HG03025 (cell line): ENCODE measurements around the gene IL16.
"Not testable (repeated sequence)": the region's sequence is repeated elsewhere in the genome, so short reads cannot be mapped to it uniquely, and the experiment has no call there.

Experiments
- ATAC-seq: cut with Tn5 transposase; IDR thresholded peaks from one replicate; pipeline ENCODE4 v1.9.1; 2021; ENCODE audit warnings: mild to moderate bottlenecking, moderate library complexity; ENCODE audit not compliant: unreplicated experiment, low FRiP score

The IL16 gene

GRCh38 chr15:81331141-81331540 is 134.5 kb downstream of the IL16 start:
- ATAC-seq, result not testable (repeated sequence)

DNA sequence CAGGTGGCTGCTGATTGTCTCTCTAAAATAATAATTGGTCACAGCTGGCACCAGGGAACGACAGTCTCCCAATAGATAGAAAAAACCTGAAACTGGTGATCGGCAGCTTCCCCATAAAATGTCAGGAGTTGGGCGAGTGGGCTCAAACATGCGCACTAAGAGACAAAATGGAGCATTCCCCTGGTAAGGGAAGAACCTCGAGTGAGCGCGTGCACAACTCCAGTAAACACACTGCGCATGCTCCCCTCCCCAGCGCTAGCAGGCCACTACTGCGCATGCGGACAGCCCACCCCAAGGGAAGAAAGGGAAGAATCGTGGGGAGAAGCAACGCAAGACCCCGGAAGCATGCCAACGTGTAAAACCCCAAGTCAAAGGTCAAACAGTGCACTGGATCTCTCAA is 134.9 kb downstream of the IL16 start:
- ATAC-seq, result no peak

- no peak for ATAC-seq
These were observed 135.6 kb downstream of the IL16 start for GRCh38 chr15:81332326-81332725.

- no peak for ATAC-seq
These were observed 136.7 kb downstream of the IL16 start for GRCh38 chr15:81333363-81333762.

DNA sequence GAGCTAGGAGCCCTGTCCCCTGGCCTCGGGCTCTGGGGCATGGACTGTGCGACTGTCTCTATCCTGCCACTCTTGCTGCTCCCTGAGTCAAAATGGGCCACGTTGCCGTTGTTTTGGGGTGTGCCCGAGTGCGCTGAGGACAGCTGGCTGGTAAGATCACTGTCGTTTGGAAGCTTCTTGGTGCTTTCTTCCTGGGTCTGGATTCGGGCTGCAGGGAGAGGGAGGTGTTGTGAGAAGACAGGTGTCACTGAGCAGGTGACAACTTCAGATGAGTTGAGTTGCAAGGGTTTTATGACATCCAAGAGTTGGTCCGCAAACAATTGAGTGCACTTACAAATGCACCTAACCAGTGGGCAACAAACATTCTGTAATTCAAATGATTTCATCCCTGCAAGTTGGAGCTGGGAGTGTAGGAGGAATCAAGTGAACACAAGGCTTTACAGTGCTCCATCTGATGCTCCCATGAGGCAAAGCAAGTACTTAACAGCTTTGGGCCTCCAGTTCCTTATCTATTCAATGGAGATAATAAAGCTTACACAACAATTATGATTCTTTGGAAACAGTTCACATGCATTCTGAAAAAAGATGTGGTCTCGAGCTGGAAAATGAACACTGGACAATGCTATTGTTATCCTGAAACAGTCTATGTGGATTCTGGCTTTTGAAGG is 138.2 kb downstream of the IL16 start:
- no peak for ATAC-seq

DNA sequence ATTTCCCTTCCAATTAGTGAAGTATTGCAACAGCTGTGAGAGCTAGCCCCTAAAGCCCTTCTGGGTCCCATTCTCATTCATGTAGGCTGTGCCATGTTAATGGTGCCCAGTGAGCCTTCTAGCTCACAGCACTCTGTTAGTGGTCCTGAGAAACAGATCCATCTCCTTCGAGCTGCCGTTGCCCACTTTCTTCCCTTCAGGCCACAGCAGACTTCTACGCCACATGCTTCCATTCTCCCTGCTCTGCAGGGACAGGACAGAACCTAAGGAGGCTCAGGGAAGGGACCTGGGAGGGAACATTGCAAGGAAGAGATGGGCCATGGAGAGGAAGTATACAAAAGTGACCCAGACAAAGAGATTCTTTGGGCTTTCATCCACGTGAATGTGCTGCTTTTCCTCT is 139.0 kb downstream of the IL16 start:
- ATAC-seq, result no peak

GRCh38 chr15:81336568-81336967 is 139.9 kb downstream of the IL16 start:
- ATAC-seq, result no peak

- ATAC-seq, result no peak
These were observed 140.6 kb downstream of the IL16 start for GRCh38 chr15:81337241-81337640.

DNA sequence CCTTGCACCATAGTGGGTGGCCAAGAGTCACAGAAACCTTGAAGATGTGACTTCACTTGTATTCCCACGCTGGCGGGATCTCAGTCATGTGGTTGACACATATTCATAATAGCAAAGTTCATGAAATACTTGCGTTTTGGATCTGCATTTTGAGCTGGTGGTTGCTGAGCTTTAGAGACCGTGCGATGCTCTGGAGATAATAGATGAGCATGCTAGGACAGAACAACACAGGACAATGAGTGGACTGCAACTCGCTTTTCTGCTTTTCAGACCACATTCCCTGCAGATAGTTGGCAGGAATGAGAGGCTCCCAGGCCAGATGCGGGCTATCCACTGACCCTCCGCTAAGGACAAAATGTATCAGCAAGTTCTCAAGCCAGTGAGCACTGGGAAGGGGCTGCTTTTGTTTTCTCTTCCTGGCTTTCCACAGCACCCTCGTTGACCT is 141.1 kb downstream of the IL16 start:
- no peak for ATAC-seq

DNA sequence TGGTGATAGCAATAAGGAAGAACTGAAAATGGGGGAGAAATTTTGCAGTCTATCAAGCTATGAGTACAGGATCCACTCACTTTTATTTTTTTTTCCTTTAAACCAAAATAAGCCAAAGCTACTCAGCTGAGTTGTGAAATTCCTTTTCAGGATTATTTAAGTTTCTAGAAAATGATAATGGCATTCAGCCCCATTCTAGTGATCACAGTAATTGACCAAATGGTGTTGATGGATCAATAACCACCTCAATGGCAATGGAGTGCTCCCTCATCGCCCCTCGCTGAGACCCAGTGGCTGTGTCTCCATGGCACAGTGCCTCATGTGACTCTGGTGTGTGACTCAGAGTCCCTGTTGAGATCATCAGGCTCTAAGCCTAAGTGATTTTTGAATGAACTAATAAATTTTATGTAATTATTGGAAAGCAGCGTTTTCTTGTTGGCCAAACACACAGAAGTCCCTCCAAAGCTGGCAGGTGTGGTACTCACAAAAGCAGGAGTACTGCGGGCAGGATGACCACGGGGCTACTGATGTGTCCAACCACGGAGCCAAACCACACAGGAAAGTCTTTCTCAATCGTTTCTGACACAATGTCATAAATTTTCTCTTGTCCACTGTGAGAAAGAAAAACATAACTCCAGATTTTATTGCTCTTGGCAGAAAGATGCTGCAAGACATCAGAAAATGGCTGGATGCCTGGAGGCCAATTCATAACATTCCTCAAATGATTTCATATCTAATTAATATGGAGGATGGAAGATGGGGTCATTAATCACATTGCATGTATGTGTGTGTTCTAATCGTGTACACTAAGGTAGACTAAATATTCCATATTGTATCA is 141.7 kb downstream of the IL16 start:
- no peak for ATAC-seq

DNA sequence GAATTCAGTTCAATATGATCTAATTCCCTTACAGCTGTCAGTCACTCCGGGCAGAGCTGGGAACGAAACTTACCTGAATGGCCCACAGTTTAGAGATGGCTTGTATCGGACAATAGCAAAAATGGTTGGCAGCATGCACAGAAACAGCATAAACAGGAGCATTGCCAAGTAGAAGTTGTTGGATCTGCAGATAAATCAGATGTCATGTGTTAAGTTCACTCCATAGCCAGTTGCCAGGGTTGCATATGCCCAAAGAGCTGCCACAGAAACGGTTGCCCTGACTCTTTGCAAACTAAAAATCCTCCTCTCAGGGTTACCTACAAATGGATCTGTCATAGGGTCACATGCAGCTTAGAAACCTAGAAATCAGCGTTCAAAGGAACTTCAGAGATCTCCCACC is 142.6 kb downstream of the IL16 start:
- no peak for ATAC-seq

DNA sequence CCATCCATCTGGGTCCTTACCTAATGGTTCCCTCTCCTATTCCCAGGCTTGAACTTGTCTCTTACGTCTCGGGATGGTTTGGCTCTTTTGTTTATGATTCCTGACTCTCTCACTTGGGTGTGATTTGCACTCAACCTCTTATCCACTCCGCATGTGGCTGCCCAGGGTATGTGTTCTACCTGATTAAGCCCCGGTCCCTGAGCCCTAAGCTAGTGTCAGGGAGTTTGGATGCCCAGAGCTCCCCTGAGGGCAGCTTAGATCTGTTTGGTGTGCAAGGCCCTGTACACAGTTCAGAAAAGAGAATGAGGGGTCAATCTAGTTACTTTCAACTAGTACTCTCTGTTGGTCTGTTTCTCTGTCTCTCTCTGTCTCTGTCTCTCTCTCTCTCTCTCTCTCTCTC is 143.2 kb downstream of the IL16 start:
- no peak for ATAC-seq

DNA sequence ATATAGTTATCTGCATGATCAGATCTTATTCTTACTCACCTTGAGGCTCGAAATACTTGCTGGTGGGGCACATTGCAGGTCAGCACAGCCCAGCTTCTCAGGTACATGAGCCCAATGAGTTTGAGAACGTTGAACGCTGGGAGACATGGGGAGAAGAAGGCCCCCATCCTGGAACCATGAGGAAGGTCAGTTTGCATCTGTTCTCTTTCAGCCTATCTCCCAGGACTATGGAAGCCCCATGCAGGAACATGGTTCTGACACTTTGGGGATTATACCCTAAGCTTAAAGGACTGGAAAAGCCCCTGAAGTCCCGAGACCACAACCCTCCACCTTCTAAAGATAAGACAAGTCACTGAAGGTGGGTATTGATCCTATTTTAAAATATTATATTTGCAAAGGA is 144.7 kb downstream of the IL16 start:
- no peak for ATAC-seq

DNA sequence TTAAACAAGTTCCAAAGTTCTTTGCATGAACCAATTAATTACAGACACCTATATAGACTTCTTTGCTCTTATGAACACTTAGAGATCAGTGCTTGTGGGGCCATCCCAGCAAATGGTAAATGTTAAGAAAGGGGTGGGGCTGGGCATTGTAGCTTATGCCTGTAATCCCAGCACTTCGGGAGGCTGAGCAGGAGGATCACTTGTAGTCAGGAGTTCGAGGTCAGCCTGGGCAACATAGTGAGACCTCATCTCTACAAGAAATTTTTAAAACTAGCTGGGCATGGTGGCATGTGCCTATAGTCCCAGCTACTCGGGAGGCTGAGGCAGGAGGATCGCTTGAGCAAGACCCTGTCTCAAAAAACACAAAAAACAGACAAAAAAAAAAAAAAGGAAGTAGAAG is 146.7 kb downstream of the IL16 start:
- ATAC-seq, result no peak

DNA sequence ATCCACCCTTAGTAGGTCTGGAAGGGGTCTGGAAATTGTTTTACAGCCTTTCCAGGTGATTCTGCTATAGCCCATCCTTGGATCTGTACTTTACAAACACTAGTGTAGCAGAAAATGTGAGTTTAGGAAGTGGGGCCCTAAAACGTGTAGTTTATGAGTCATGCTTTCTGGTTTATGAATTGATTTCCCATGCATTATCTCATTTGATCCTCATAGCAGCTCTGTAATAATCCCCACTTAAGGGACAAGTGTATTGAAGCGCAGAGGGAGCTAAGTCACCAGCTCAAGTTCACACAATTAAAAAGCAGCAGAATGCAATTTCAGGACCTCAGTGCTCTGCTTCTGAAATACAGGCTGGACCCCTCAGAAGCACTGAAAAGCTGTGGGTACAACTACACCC is 149.9 kb downstream of the IL16 start:
- no peak for ATAC-seq

GRCh38 chr15:81347910-81348309 is 151.2 kb downstream of the IL16 start:
- ATAC-seq, result no peak

DNA sequence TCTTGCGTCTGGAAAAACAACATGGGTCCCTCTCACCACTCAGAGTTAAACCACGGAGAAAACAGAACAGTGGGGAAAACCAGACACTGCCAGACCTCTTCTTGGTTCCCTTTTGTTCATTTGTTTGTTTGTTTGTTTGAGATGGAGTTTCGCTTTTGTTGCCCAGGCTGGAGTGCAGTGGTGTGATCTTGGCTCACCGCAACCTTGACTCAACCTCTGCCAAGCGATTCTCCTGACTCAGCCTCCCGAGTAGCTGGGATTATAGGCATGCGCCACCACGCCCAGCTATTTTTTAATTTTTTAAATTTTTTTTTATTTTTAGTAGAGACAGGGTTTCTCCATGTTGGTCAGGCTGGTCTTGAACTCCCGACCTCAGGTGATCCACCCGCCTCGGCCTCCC is 152.0 kb downstream of the IL16 start:
- ATAC-seq, result not testable (repeated sequence)

DNA sequence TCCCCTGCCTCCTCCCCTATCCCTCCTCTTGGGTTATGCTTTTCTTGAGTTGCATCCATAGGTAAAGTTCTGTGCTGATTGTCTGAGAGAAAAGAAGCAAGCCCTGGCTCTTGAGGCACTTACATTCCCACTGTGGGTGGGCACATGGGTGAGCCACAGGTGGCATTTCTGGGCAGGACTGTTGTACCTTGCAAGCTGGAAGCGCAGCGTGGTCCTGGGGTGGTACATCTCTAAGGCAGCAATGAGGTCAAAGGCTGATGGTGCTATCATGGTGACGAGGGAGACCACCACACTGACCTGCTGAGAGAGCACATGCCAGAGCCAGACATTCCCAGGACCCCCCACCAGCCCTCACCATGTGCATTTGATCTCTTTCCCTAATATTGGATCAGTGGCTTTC is 152.6 kb downstream of the IL16 start:
- no peak for ATAC-seq

DNA sequence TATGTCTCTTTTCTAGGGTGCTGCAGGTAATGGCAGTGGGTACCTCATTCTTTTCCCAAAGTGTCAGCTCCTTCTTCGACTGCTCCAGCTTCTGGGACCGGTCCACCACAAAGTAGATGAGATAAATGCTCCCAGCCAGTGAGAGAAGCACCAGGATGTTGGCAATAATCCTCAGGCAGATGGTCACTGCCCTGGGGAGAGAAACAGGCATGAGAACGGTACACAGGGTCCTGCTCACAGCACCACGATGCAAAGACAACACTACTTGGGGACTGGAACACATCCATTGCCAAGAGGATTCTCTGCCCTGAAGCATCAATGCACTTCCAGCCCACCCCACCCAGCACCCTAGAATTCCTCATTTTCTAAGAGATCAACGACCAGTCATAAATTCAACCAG is 155.0 kb downstream of the IL16 start:
- no peak for ATAC-seq

GRCh38 chr15:81356252-81356651 is 159.6 kb downstream of the IL16 start:
- no peak for ATAC-seq

DNA sequence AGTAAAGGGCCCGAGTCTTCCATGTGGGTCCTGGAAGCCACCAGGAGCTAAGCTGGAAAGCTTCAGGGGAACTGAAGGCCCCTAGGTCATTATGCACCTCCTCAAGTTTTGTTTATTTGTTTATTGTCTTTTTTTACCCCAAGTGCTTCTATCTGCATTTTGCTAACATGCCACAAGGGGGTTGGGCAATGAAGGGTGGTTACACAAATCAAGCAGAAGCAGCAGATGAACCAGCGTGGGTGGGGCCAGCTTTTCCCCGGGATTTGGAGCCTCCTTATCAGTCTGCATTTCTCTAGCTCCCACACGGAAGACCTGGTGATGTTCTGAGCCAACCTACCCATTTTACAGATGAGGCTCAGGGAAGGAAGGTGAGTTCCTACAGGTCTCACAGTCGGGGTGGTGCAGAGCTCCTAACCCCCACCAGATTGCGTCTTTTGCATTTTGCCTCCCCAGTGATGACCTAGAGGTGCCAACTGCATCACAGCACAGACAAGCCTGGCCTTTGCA is 160.6 kb downstream of the IL16 start:
- no peak for ATAC-seq

- no peak for ATAC-seq
These were observed 161.6 kb downstream of the IL16 start for GRCh38 chr15:81358248-81358647.
